Epithelial cell of proximal tubule (primary cell): ENCODE data around the gene ITPR2. TPM values are rescaled to one million over a fixed set of nuclear protein-coding genes. Genes with fewer than 3 reads are reported as not detected.

ENCODE experiments used
- DNase-seq: peaks from one replicate; pipeline ENCODE4 v3.0.0-alpha.2; 2011; ENCODE audit warnings: low read depth
- H3K4me3 ChIP-seq: 2 replicates; pipeline ENCODE4 v1.5.1; 2011; ENCODE audit warnings: low read depth, mild to moderate bottlenecking, low read length
- CTCF ChIP-seq: conservative IDR thresholded peaks from 2 replicates; pipeline ENCODE4 v1.5.1; 2012; ENCODE audit warnings: low read depth, mild to moderate bottlenecking, low read length
- total RNA-seq: library from RNA; depleted of rRNA; stranded (reverse); fragments of >200 nt; gene quantifications from 2 replicates; pipeline ENCODE4 v1.2.3, GENCODE V29; 2015

ITPR2 gene
- total RNA-seq, 1 donor from 2014 or later = 13.5 TPM

GRCh38 chr12:26530461-26530860 lies 302.5 kb downstream of the ITPR2 start:
- no peak overlapping the region for H3K4me3 ChIP-seq
- no peak for DNase-seq
- TF ChIP-seq CTCF = no peak

- DNase-seq = no peak
- TF ChIP-seq CTCF = no peak
- no peak overlapping the region for H3K4me3 ChIP-seq
Measured at GRCh38 chr12:26528943-26529342, 304.1 kb downstream of the ITPR2 start.

GRCh38 chr12:26527682-26528081 lies 305.3 kb downstream of the ITPR2 start:
- no peak for TF ChIP-seq CTCF
- no peak overlapping the region for H3K4me3 ChIP-seq
- no peak for DNase-seq

GRCh38 chr12:26524862-26525465 lies 308.0 kb downstream of the ITPR2 start:
- no peak for DNase-seq
- TF ChIP-seq CTCF = peak; percentile 72
- no peak overlapping the region for H3K4me3 ChIP-seq

- peak; percentile 96 for DNase-seq
- TF ChIP-seq CTCF = no peak
Measured at GRCh38 chr12:26523708-26524150, 309.3 kb downstream of the ITPR2 start.

GRCh38 chr12:26520869-26521268 lies 312.1 kb downstream of the ITPR2 start:
- no peak for TF ChIP-seq CTCF
- no peak overlapping the region for H3K4me3 ChIP-seq
- no peak for DNase-seq

More at GRCh38 chr12:26523708-26524150, 309.3 kb downstream of the ITPR2 start:
- no peak overlapping the region for H3K4me3 ChIP-seq

GRCh38 chr12:26520109-26520508 lies 312.9 kb downstream of the ITPR2 start:
- no peak for TF ChIP-seq CTCF
- no peak overlapping the region for H3K4me3 ChIP-seq
- no peak for DNase-seq
